GM21526 (cell line): ENCODE results near the gene ACAD10.

Experiments used
- ATAC-seq: cut with Tn5 transposase; IDR thresholded peaks from one replicate; pipeline ENCODE4 v1.9.1; 2021; ENCODE audit warnings: moderate library complexity; ENCODE audit not compliant: unreplicated experiment, low FRiP score

The ACAD10 gene

GRCh38 chr12:111773801-111774551, 88.1 kb downstream of the ACAD10 start:
- no peak for ATAC-seq

- ATAC-seq: no peak
These were observed 89.6 kb downstream of the ACAD10 start for GRCh38 chr12:111775205-111776193.

GRCh38 chr12:111776836-111777344, 91.0 kb downstream of the ACAD10 start:
- ATAC-seq: no peak

- no peak for ATAC-seq
These were observed 91.6 kb downstream of the ACAD10 start for GRCh38 chr12:111777345-111778045.

- no peak for ATAC-seq
These were observed 94.3 kb downstream of the ACAD10 start for GRCh38 chr12:111780166-111780565.

- ATAC-seq: no peak
These were observed 94.8 kb downstream of the ACAD10 start for GRCh38 chr12:111780615-111781014.

- no peak for ATAC-seq
These were observed 95.3 kb downstream of the ACAD10 start for GRCh38 chr12:111781085-111781658.

- ATAC-seq: no peak
These were observed 97.2 kb downstream of the ACAD10 start for GRCh38 chr12:111783046-111783445.

GRCh38 chr12:111784953-111785352, 99.1 kb downstream of the ACAD10 start:
- no peak for ATAC-seq

GRCh38 chr12:111785651-111786050, 99.8 kb downstream of the ACAD10 start:
- ATAC-seq: no peak

GRCh38 chr12:111788178-111788654, 102.4 kb downstream of the ACAD10 start:
- ATAC-seq: no peak

GRCh38 chr12:111789779-111790178, 103.9 kb downstream of the ACAD10 start:
- ATAC-seq: no peak

- no peak for ATAC-seq
These were observed 105.7 kb downstream of the ACAD10 start for GRCh38 chr12:111791507-111791906.

- ATAC-seq: no peak
These were observed 106.5 kb downstream of the ACAD10 start for GRCh38 chr12:111792155-111792855.

- no peak for ATAC-seq
These were observed 107.0 kb downstream of the ACAD10 start for GRCh38 chr12:111792856-111793235.

- no peak for ATAC-seq
These were observed 112.3 kb downstream of the ACAD10 start for GRCh38 chr12:111798182-111798581.

GRCh38 chr12:111799758-111800157, 113.9 kb downstream of the ACAD10 start:
- ATAC-seq: no peak

- ATAC-seq: no peak
These were observed 117.3 kb downstream of the ACAD10 start for GRCh38 chr12:111803038-111803626.

- no peak for ATAC-seq
These were observed 118.0 kb downstream of the ACAD10 start for GRCh38 chr12:111803851-111804250.
